ENCODE results near the gene GAA. TPM values are rescaled to one million over a fixed set of nuclear protein-coding genes. Genes with fewer than 3 reads are reported as not detected.

Gene GAA
- total RNA-seq, 1 experiment from 2014 or later = 30.3 TPM

- H2BK5ac ChIP-seq (ENCODE audit: insufficient read length, low read length) = no peak overlapping the region
- no peak overlapping the region for H2BK12ac ChIP-seq (ENCODE audit: insufficient read length, low read depth, low read length)
- DNase-seq = no peak
- H3K56ac ChIP-seq (ENCODE audit: insufficient read length, low read depth, low read length) = no peak overlapping the region
- H2BK120ac ChIP-seq (ENCODE audit: low read depth, low read length, poor library complexity, severe bottlenecking) = no peak overlapping the region
- H2AK5ac ChIP-seq (ENCODE audit: insufficient read length, low read length) = no peak overlapping the region
- H2BK20ac ChIP-seq (ENCODE audit: low read depth, low read length, poor library complexity, severe bottlenecking) = no peak overlapping the region
- no peak overlapping the region for H3K18ac ChIP-seq (ENCODE audit: insufficient read length, low read depth, low read length)
- H3K23me2 ChIP-seq (ENCODE audit: insufficient read length, low read depth, low read length, poor library complexity, severe bottlenecking) = peaks cover 8% of the 10 kb centered on the region
- H2BK15ac ChIP-seq (ENCODE audit: low read depth, low read length) = no peak overlapping the region
- TF ChIP-seq CTCF (conservative IDR thresholded peaks at IDR 0.05) = no peak
- no peak overlapping the region for H3K4ac ChIP-seq (ENCODE audit: low read depth, low read length)
- H3K79me2 ChIP-seq (ENCODE audit: insufficient read depth, low read length) = no peaks in the 10 kb centered on the region
- no peak overlapping the region for H3K23ac ChIP-seq (ENCODE audit: insufficient read length, low read depth, low read length)
- no peak overlapping the region for H3K4me2 ChIP-seq (ENCODE audit: insufficient read depth, insufficient read length, low read length)
- no CpG with 5 or more reads among the region's 10 CpGs for WGBS (ENCODE audit: extremely low coverage, insufficient read length, low lambda C conversion rate)
- Mint-ChIP-seq H3K4me1 (peaks cover 16 to 28% of the 10 kb centered on the region in 2 experiments), H3K27ac (peak overlapping the region in 2 of 3 experiments; percentile 19 to 80; a peak in 1 of 7 replicates), H3K36me3 (ENCODE audit: insufficient read depth in 1 of 3, low read depth in 3 of 3) (peaks cover 0 to 7% (median 0%) of the 10 kb centered on the region in 3 experiments; a peak in 2 of 7 replicates), H3K9me3 (no peaks in the 10 kb centered on the region), H3K27me3 (ENCODE audit: low read depth) (no peaks in the 10 kb centered on the region; the same call in 1 of the 2 replicates), H3K4me3 (no peak overlapping the region)
- no peak overlapping the region for H3K9ac ChIP-seq (ENCODE audit: extremely low read depth, insufficient read length, low read length)
- H4K5ac ChIP-seq (ENCODE audit: insufficient read length, low read depth, low read length) = no peak overlapping the region
- H3K27ac ChIP-seq (ENCODE audit: insufficient read length, low read depth, low read length) = no peak overlapping the region
- H3K4me1 ChIP-seq (ENCODE audit: insufficient read depth, low read length) = peaks cover 5% of the 10 kb centered on the region; the same call in 1 of the 2 replicates
- no peak overlapping the region for H2AFZ ChIP-seq (ENCODE audit: low read length)
- H4K8ac ChIP-seq (replicated peaks; ENCODE audit: insufficient read length, low read depth, low read length) = no peak overlapping the region
- no peak overlapping the region for H4K91ac ChIP-seq (ENCODE audit: insufficient read length, low read depth, low read length)
- no peak overlapping the region for H3T11ph ChIP-seq (ENCODE audit: low read length)
- no peaks in the 10 kb centered on the region; the same call in 1 of the 2 replicates for H3K27me3 ChIP-seq (ENCODE audit: insufficient read depth, low read length)
- no peaks in the 10 kb centered on the region for H3K79me1 ChIP-seq (ENCODE audit: insufficient read depth, low read depth, low read length, poor library complexity, severe bottlenecking)
- no peaks in the 10 kb centered on the region for H3K9me3 ChIP-seq (ENCODE audit: control insufficient read depth, low read depth, low read length)
- no peak overlapping the region for H3K14ac ChIP-seq (ENCODE audit: insufficient read depth, low read length)
- H4K20me1 ChIP-seq (ENCODE audit: control insufficient read depth, insufficient read depth, insufficient read length) = no peaks in the 10 kb centered on the region
Observed at GRCh38 chr17:80106176-80106575, 4.8 kb downstream of the GAA start.

All from H9 (cell line).